ENCODE results near the gene SDSL. TPM values are rescaled to one million over a fixed set of nuclear protein-coding genes. Genes with fewer than 3 reads are reported as not detected.

Gene SDSL
- total RNA-seq, 1 experiment from 2014 or later, result 0.46 TPM

DNA sequence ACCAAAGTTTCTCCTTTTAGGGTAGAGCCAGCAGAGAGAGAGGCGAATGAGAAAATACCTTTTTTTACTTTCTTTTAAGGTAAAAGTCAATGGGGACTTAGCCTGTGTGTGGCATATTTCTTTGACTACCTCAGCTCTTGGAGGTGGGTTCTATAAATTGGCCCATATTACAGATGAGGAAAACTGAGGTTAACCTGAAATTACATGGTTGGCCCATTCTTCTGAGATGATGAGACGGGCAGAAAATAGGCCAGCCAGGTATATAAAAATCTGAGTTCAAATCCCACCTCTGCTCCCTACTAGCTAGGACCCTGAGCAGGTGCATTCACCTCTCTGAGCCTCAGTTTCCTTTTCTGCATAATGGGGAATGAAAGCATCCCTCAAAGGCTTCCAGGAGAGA, 27.1 kb downstream of the SDSL start:
- no peaks in the 10 kb centered on the region for H3K79me1 ChIP-seq (ENCODE audit: insufficient read depth, low read depth, low read length, poor library complexity, severe bottlenecking)
- no peak overlapping the region for H3T11ph ChIP-seq (ENCODE audit: low read length)
- H3K4me1 Mint-ChIP-seq, result peaks cover 0 to 5% of the 10 kb centered on the region in 2 experiments; a peak in 1 of 4 replicates
- H3K4me3 Mint-ChIP-seq, result no peak overlapping the region
- H3K27ac Mint-ChIP-seq, result no peak overlapping the region
- H3K9me3 Mint-ChIP-seq, result no peaks in the 10 kb centered on the region; a peak in 2 of 5 replicates
- H3K27me3 Mint-ChIP-seq (ENCODE audit: low read depth), result peaks cover 34% of the 10 kb centered on the region
- H2BK120ac ChIP-seq (ENCODE audit: low read depth, low read length, poor library complexity, severe bottlenecking), result no peak overlapping the region
- H2BK15ac ChIP-seq (ENCODE audit: low read depth, low read length), result no peak overlapping the region
- 0 out of 2 replicates have a peak, but pooled peaks cover 2% of the 10 kb centered on the region for H3K4me1 ChIP-seq (ENCODE audit: insufficient read depth, low read length)
- H3K4me2 ChIP-seq (ENCODE audit: insufficient read depth, insufficient read length, low read length), result no peak overlapping the region
- no peak overlapping the region for H3K56ac ChIP-seq (ENCODE audit: insufficient read length, low read depth, low read length)
- H2BK5ac ChIP-seq (ENCODE audit: insufficient read length, low read length), result no peak overlapping the region
- H3K27ac ChIP-seq (ENCODE audit: insufficient read length, low read depth, low read length), result no peak overlapping the region
- H3K79me2 ChIP-seq (ENCODE audit: insufficient read depth, low read length), result no peaks in the 10 kb centered on the region
- H4K20me1 ChIP-seq (ENCODE audit: control insufficient read depth, insufficient read depth, insufficient read length), result no peaks in the 10 kb centered on the region
- H3K9me3 ChIP-seq (ENCODE audit: control insufficient read depth, low read depth, low read length), result no peaks in the 10 kb centered on the region
- no peak overlapping the region for H3K4ac ChIP-seq (ENCODE audit: low read depth, low read length)
- TF ChIP-seq, protein P1, sequence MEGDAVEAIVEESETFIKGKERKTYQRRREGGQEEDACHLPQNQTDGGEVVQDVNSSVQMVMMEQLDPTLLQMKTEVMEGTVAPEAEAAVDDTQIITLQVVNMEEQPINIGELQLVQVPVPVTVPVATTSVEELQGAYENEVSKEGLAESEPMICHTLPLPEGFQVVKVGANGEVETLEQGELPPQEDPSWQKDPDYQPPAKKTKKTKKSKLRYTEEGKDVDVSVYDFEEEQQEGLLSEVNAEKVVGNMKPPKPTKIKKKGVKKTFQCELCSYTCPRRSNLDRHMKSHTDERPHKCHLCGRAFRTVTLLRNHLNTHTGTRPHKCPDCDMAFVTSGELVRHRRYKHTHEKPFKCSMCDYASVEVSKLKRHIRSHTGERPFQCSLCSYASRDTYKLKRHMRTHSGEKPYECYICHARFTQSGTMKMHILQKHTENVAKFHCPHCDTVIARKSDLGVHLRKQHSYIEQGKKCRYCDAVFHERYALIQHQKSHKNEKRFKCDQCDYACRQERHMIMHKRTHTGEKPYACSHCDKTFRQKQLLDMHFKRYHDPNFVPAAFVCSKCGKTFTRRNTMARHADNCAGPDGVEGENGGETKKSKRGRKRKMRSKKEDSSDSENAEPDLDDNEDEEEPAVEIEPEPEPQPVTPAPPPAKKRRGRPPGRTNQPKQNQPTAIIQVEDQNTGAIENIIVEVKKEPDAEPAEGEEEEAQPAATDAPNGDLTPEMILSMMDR (conservative IDR thresholded peaks at IDR 0.05), result no peak
- no peak overlapping the region for H4K91ac ChIP-seq (ENCODE audit: insufficient read length, low read depth, low read length)
- H4K5ac ChIP-seq (ENCODE audit: insufficient read length, low read depth, low read length), result no peak overlapping the region
- no peak overlapping the region for H3K23ac ChIP-seq (ENCODE audit: insufficient read length, low read depth, low read length)
- H2AFZ ChIP-seq (ENCODE audit: low read length), result no peak overlapping the region
- H3K14ac ChIP-seq (ENCODE audit: insufficient read depth, low read length), result no peak overlapping the region
- H3K23me2 ChIP-seq (ENCODE audit: insufficient read length, low read depth, low read length, poor library complexity, severe bottlenecking), result no peaks in the 10 kb centered on the region
- WGBS (ENCODE audit: extremely low coverage, insufficient read length, low lambda C conversion rate), result no CpG with 5 or more reads among the region's 2 CpGs
- no peak overlapping the region for H4K8ac ChIP-seq (replicated peaks; ENCODE audit: insufficient read length, low read depth, low read length)
- H3K27me3 ChIP-seq (ENCODE audit: insufficient read depth, low read length), result no peaks in the 10 kb centered on the region
- no peak overlapping the region for H3K18ac ChIP-seq (ENCODE audit: insufficient read length, low read depth, low read length)
- no peak for DNase-seq
- H2BK20ac ChIP-seq (ENCODE audit: low read depth, low read length, poor library complexity, severe bottlenecking), result no peak overlapping the region
- no peaks in the 10 kb centered on the region; a peak in 2 of 7 replicates for H3K36me3 Mint-ChIP-seq (ENCODE audit: insufficient read depth in 1 of 3, low read depth in 3 of 3)
- no peak overlapping the region for H2AK5ac ChIP-seq (ENCODE audit: insufficient read length, low read length)
- no peak overlapping the region for H2BK12ac ChIP-seq (ENCODE audit: insufficient read length, low read depth, low read length)
- H3K9ac ChIP-seq (ENCODE audit: extremely low read depth, insufficient read length, low read length), result no peak overlapping the region
